Astrocyte (in vitro differentiated cells and primary cell): ENCODE measurements around the gene ORC4. TPM values are rescaled to one million over a fixed set of nuclear protein-coding genes. Genes with fewer than 3 reads are reported as not detected.

Experiments used
- DNase-seq: peaks from one replicate; pipeline ENCODE4 v3.0.0-alpha.2; 2010; ENCODE audit warnings: low read depth
- FAIRE-seq: peaks from 2 replicates; lab custom pipeline; 2011; peaks lifted over from hg19 to GRCh38; lab: Jason Lieb, UNC
- H2AFZ ChIP-seq: 2 replicates; pipeline ENCODE4 v1.6.0; 2012; ENCODE audit warnings: low read depth, low read length, inconsistent platforms
- H3K27ac ChIP-seq: 2 replicates; pipeline ENCODE4 v1.5.1; 2011; ENCODE audit warnings: low read depth, low read length, inconsistent platforms
- H3K27me3 ChIP-seq: 2 replicates; pipeline ENCODE4 v1.6.0; 2011; ENCODE audit warnings: low read length, inconsistent platforms; ENCODE audit not compliant: insufficient read depth
- H3K36me3 ChIP-seq: 2 replicates; pipeline ENCODE4 v1.5.1; 2011; ENCODE audit warnings: low read length, inconsistent platforms; ENCODE audit not compliant: insufficient read depth
- H3K4me1 ChIP-seq: 2 replicates; pipeline ENCODE4 v1.5.1; 2011; ENCODE audit warnings: low read length, inconsistent platforms; ENCODE audit not compliant: insufficient read depth
- H3K4me2 ChIP-seq: 2 replicates; pipeline ENCODE4 v1.6.0; 2012; ENCODE audit warnings: low read length, inconsistent platforms
- H3K4me3 ChIP-seq: 2 replicates; pipeline ENCODE4 v1.5.1; 2011; ENCODE audit warnings: low read depth, mild to moderate bottlenecking, low read length, inconsistent platforms; ENCODE audit not compliant: insufficient read depth
- H3K79me2 ChIP-seq: 2 replicates; pipeline ENCODE4 v1.6.0; 2012; ENCODE audit warnings: mild to moderate bottlenecking, low read length, inconsistent platforms; ENCODE audit not compliant: insufficient read depth
- H3K9ac ChIP-seq: 2 replicates; pipeline ENCODE4 v1.6.0; 2012; ENCODE audit warnings: mild to moderate bottlenecking, low read length, inconsistent platforms
- H3K9me3 ChIP-seq: 2 replicates; pipeline ENCODE4 v1.5.1; 2012; ENCODE audit warnings: low read depth, mild to moderate bottlenecking, low read length, inconsistent platforms; ENCODE audit not compliant: insufficient read depth
- H4K20me1 ChIP-seq: 2 replicates; pipeline ENCODE4 v1.6.0; 2012; ENCODE audit warnings: low read length, inconsistent platforms; ENCODE audit not compliant: insufficient read depth
- H3K27ac Mint-ChIP-seq: one replicate; pipeline ENCODE4 v1.8.0; 2021; ENCODE audit warnings: mild to moderate bottlenecking, mixed read lengths; ENCODE audit not compliant: unreplicated experiment
- H3K27me3 Mint-ChIP-seq: one replicate; pipeline ENCODE4 v1.8.0; 2021; ENCODE audit warnings: low read depth, mixed read lengths; ENCODE audit not compliant: unreplicated experiment
- H3K36me3 Mint-ChIP-seq: one replicate; pipeline ENCODE4 v1.8.0; 2021; ENCODE audit warnings: low read depth, mixed read lengths; ENCODE audit not compliant: unreplicated experiment
- H3K4me1 Mint-ChIP-seq: one replicate; pipeline ENCODE4 v1.8.0; 2021; ENCODE audit warnings: low read depth, mixed read lengths; ENCODE audit not compliant: unreplicated experiment
- H3K4me3 Mint-ChIP-seq: one replicate; pipeline ENCODE4 v1.8.0; 2021; ENCODE audit warnings: mild to moderate bottlenecking, moderate library complexity, mixed read lengths; ENCODE audit not compliant: unreplicated experiment
- H3K9me3 Mint-ChIP-seq: one replicate; pipeline ENCODE4 v1.8.0; 2021; ENCODE audit warnings: mild to moderate bottlenecking, mixed read lengths; ENCODE audit not compliant: unreplicated experiment
- EZH2 ChIP-seq: IDR thresholded peaks from 2 replicates; pipeline ENCODE4 v1.6.1; 2012; ENCODE audit warnings: mild to moderate bottlenecking, low read length, inconsistent platforms; ENCODE audit not compliant: insufficient read depth
- total RNA-seq: library from RNA; stranded (reverse); gene quantifications from 2 replicates; pipeline ENCODE4 v1.2.1, GENCODE V29; 2021
- TF ChIP-seq, protein P1 (sequence below): IDR thresholded peaks from 2 replicates; pipeline ENCODE4 v1.5.1; 2011; ENCODE audit warnings: low read depth, mild to moderate bottlenecking, inconsistent platforms, low read length, moderate library complexity; ENCODE audit not compliant: insufficient read depth

The ORC4 gene
- total RNA-seq, 1 donor from 2014 or later, result 43.8 TPM

DNA sequence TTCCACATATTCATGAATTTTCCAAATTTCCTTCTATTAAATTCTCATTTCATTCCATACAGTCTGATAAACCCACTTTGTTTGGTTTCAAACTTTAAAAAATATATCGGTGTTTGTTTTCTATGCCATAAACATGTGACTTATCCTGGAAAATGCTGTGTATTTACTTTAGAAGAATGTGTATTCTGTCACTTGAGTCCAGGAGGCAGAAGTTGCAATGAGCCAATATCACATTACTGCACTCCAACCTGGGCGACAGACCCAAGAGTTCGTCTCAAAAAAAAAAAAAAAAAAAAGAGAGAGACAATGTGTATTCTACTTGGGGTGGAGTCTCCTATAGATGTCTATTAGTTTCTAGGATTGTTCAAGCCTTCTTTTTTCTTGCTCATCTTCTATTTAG lies 32.1 kb upstream of the ORC4 start:
- TF ChIP-seq, protein P1, sequence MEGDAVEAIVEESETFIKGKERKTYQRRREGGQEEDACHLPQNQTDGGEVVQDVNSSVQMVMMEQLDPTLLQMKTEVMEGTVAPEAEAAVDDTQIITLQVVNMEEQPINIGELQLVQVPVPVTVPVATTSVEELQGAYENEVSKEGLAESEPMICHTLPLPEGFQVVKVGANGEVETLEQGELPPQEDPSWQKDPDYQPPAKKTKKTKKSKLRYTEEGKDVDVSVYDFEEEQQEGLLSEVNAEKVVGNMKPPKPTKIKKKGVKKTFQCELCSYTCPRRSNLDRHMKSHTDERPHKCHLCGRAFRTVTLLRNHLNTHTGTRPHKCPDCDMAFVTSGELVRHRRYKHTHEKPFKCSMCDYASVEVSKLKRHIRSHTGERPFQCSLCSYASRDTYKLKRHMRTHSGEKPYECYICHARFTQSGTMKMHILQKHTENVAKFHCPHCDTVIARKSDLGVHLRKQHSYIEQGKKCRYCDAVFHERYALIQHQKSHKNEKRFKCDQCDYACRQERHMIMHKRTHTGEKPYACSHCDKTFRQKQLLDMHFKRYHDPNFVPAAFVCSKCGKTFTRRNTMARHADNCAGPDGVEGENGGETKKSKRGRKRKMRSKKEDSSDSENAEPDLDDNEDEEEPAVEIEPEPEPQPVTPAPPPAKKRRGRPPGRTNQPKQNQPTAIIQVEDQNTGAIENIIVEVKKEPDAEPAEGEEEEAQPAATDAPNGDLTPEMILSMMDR, result no peak
- no peak for TF ChIP-seq EZH2
- FAIRE-seq (no peak), DNase-seq (no peak)
- Histone ChIP-seq H3K36me3 (no peaks in the 10 kb centered on the region), H3K4me1 (no peaks in the 10 kb centered on the region), H3K9me3 (no peaks in the 10 kb centered on the region), H3K79me2 (peaks cover 23% of the 10 kb centered on the region), H3K4me3 (no peak overlapping the region), H3K4me2 (no peak overlapping the region), H3K9ac (no peak overlapping the region), H3K27me3 (no peaks in the 10 kb centered on the region), H3K27ac (no peak overlapping the region), H4K20me1 (peaks cover 16% of the 10 kb centered on the region), H2AFZ (no peak overlapping the region)
- Mint-ChIP-seq H3K9me3 (no peaks in the 10 kb centered on the region), H3K4me1 (peaks cover 18% of the 10 kb centered on the region), H3K36me3 (no peaks in the 10 kb centered on the region), H3K27me3 (no peaks in the 10 kb centered on the region), H3K4me3 (no peak overlapping the region), H3K27ac (no peak overlapping the region)

DNA sequence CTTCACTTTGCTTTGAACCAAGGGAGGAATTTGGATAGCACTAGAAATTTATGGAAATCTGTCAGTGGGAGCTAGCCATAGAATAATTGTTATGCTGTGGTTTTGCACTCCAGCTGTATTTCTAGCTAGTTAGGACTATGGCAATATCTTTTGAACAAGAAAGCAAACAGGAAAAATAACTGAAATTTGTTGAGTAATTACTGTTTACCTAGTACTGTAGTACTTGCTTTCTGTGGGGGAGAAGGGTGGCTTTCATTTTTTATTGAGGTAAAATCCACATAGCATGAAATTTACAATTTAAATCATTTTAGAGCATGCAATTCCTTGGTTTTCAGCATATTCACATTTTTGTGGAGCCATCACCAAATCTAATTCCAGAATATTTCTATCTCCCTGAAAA lies 28.7 kb upstream of the ORC4 start:
- no peak overlapping the region for H3K27ac Mint-ChIP-seq
- no peaks in the 10 kb centered on the region for H3K9me3 ChIP-seq
- no peaks in the 10 kb centered on the region for H3K36me3 ChIP-seq
- H3K27me3 Mint-ChIP-seq, result no peaks in the 10 kb centered on the region
- H3K4me1 ChIP-seq, result no peaks in the 10 kb centered on the region
- no peaks in the 10 kb centered on the region for H3K9me3 Mint-ChIP-seq
- H2AFZ ChIP-seq, result no peak overlapping the region
- peaks cover 16% of the 10 kb centered on the region for H4K20me1 ChIP-seq
- no peaks in the 10 kb centered on the region for H3K36me3 Mint-ChIP-seq
- H3K9ac ChIP-seq, result no peak overlapping the region
- TF ChIP-seq, protein P1, result no peak
- TF ChIP-seq EZH2, result no peak
- DNase-seq, result no peak
- H3K27me3 ChIP-seq, result no peaks in the 10 kb centered on the region
- H3K79me2 ChIP-seq, result peaks cover 16% of the 10 kb centered on the region
- H3K27ac ChIP-seq, result no peak overlapping the region
- no peak overlapping the region for H3K4me3 ChIP-seq
- no peak overlapping the region for H3K4me2 ChIP-seq
- peaks cover 21% of the 10 kb centered on the region for H3K4me1 Mint-ChIP-seq
- FAIRE-seq, result peak; percentile 29
- no peak overlapping the region for H3K4me3 Mint-ChIP-seq

DNA sequence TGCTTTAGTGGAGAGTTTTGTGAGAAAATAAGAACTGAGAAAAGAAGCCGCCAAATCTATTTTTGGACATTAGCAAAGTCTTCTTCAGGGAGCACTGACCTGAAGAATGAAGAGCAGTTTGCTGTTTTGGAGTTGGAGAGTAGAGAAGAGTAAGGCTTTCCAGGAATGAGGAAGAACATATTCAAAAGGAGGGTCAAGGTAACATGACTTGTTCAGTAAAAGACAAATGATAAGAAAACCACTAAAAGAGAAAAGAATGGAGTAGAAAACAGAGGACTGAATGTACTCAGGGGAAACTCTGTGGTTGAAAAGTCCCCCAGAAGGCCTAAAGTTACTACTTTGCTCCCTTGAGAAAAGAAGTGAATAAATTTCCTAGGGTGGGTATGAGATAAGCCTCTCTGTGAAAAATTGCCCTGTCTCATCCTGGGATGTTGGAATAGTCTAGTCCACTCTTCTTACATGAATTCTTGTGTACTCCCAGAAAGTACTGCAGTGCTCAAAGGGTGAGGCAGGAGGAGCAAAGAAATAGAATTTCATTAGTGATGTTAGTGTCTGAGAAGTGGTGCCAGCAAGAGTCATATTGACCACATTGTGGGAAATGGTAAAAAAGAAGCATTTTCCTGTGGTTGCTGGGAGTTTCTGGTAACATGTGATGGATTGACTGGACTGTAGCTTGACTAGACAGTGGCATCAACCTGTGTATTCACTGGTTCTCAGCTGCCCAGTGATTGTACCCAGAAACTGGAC lies 28.1 kb upstream of the ORC4 start:
- no peaks in the 10 kb centered on the region for H3K27me3 ChIP-seq
- Mint-ChIP-seq H3K36me3 (no peaks in the 10 kb centered on the region), H3K4me3 (no peak overlapping the region), H3K4me1 (peaks cover 21% of the 10 kb centered on the region), H3K27me3 (no peaks in the 10 kb centered on the region), H3K9me3 (no peaks in the 10 kb centered on the region), H3K27ac (peak overlapping the region; percentile 7)
- peaks cover 16% of the 10 kb centered on the region for H4K20me1 ChIP-seq
- no peak overlapping the region for H3K4me2 ChIP-seq
- no peak for TF ChIP-seq EZH2
- TF ChIP-seq, protein P1, result no peak
- H3K4me1 ChIP-seq, result no peaks in the 10 kb centered on the region
- no peak overlapping the region for H2AFZ ChIP-seq
- DNase-seq, result peak; percentile 74
- no peaks in the 10 kb centered on the region for H3K36me3 ChIP-seq
- H3K9ac ChIP-seq, result no peak overlapping the region
- H3K27ac ChIP-seq, result no peak overlapping the region
- no peaks in the 10 kb centered on the region for H3K9me3 ChIP-seq
- H3K4me3 ChIP-seq, result no peak overlapping the region
- H3K79me2 ChIP-seq, result peaks cover 10% of the 10 kb centered on the region
- no peak for FAIRE-seq
